WTC11 (cell line): ENCODE data around the gene TPBG. TPM values are rescaled to one million over a fixed set of nuclear protein-coding genes. Genes with fewer than 3 reads are reported as not detected.

Experiments
- ATAC-seq: fragments of 200-7000 bp; cut with Tn5 transposase; 2 replicates; pipeline ENCODE4 v1.10.0; 2021; ENCODE audit warnings: mild to moderate bottlenecking, moderate library complexity
- CTCF ChIA-PET: fragments of 300-600 bp; sonication (Branson Sonifier 250); formaldehyde crosslinking; loops from one replicate; lab custom pipeline; 2021; ENCODE audit warnings: antibody characterized with exemption; lab: Charles Lee
- POLR2A ChIA-PET: fragments of 350-600 bp; sonication (Branson Sonifier 250); formaldehyde crosslinking; loops from one replicate; lab custom pipeline; 2021; ENCODE audit warnings: antibody characterized with exemption; lab: Charles Lee
- DNase-seq: peaks from one replicate; pipeline ENCODE4 v3.0.0; 2021; ENCODE audit warnings: low spot score
- H3K27ac Mint-ChIP-seq: 2 replicates; pipeline ENCODE4 v1.8.0; 2021; ENCODE audit warnings: mixed read lengths
- H3K27me3 Mint-ChIP-seq: 2 replicates; pipeline ENCODE4 v1.8.0; 2021; ENCODE audit warnings: low read depth, mild to moderate bottlenecking, moderate library complexity, mixed read lengths
- H3K36me3 Mint-ChIP-seq: 2 replicates; pipeline ENCODE4 v1.8.0; 2021; ENCODE audit warnings: mixed read lengths
- H3K4me1 Mint-ChIP-seq: 2 replicates; pipeline ENCODE4 v1.8.0; 2022; ENCODE audit warnings: mixed read lengths
- H3K4me3 Mint-ChIP-seq: 2 replicates; pipeline ENCODE4 v1.8.0; 2021; ENCODE audit warnings: mild to moderate bottlenecking, moderate library complexity, mixed read lengths
- H3K9me3 Mint-ChIP-seq: 2 replicates; pipeline ENCODE4 v1.8.0; 2021; ENCODE audit warnings: mixed read lengths
- AR ChIP-seq: fragments of 250-450 bp; sonication (Bioruptor Pico); IDR thresholded peaks from 2 replicates; pipeline ENCODE4 v1.9.0; 2021; ENCODE audit warnings: mild to moderate bottlenecking
- ATF1 ChIP-seq: sonication (generic); formaldehyde crosslinking; IDR thresholded peaks from 2 replicates; pipeline ENCODE4 v1.8.1; 2023; ENCODE audit warnings: mild to moderate bottlenecking, moderate library complexity, missing genetic modification reagents
- ATF2 ChIP-seq: sonication (generic); formaldehyde crosslinking; IDR thresholded peaks from 2 replicates; pipeline ENCODE4 v1.8.1; 2022; ENCODE audit warnings: low read depth, missing genetic modification reagents, borderline replicate concordance
- EMX1 ChIP-seq: fragments of 250-450 bp; sonication (Bioruptor Pico); IDR thresholded peaks from 2 replicates; pipeline ENCODE4 v1.8.0; 2021; ENCODE audit warnings: mild to moderate bottlenecking
- IRF1 ChIP-seq: sonication (generic); formaldehyde crosslinking; IDR thresholded peaks from 2 replicates; pipeline ENCODE4 v1.8.0; 2023; ENCODE audit warnings: missing genetic modification reagents
- NFATC4 ChIP-seq: fragments of 250-450 bp; sonication (Bioruptor Pico); IDR thresholded peaks from 2 replicates; pipeline ENCODE4 v1.9.0; 2021; ENCODE audit warnings: mild to moderate bottlenecking
- PREB ChIP-seq: sonication (generic); formaldehyde crosslinking; IDR thresholded peaks from 2 replicates; pipeline ENCODE4 v1.8.1; 2022; ENCODE audit warnings: mild to moderate bottlenecking, missing genetic modification reagents, moderate library complexity, borderline replicate concordance
- RELA ChIP-seq: sonication (generic); formaldehyde crosslinking; IDR thresholded peaks from 2 replicates; pipeline ENCODE4 v1.8.1; 2022; ENCODE audit warnings: missing genetic modification reagents, mild to moderate bottlenecking, borderline replicate concordance
- RORB ChIP-seq: fragments of 250-450 bp; sonication (Bioruptor Pico); IDR thresholded peaks from 2 replicates; pipeline ENCODE4 v1.9.0; 2021; ENCODE audit warnings: mild to moderate bottlenecking
- TCF7 ChIP-seq: sonication (generic); formaldehyde crosslinking; IDR thresholded peaks from 2 replicates; pipeline ENCODE4 v1.8.0; 2022; ENCODE audit warnings: mild to moderate bottlenecking, low read depth, missing genetic modification reagents, moderate library complexity
- ZNF219 ChIP-seq: sonication (generic); formaldehyde crosslinking; IDR thresholded peaks from 2 replicates; pipeline ENCODE4 v1.8.0; 2023; ENCODE audit warnings: missing genetic modification reagents, mild to moderate bottlenecking, borderline replicate concordance
- ZNF317 ChIP-seq: sonication (generic); formaldehyde crosslinking; IDR thresholded peaks from 2 replicates; pipeline ENCODE4 v1.8.1; 2023; ENCODE audit warnings: low read depth, mild to moderate bottlenecking, moderate library complexity, missing genetic modification reagents, borderline replicate concordance
- ZNF423 ChIP-seq: fragments of 250-450 bp; sonication (Bioruptor Pico); IDR thresholded peaks from 2 replicates; pipeline ENCODE4 v2.1.2; 2022; ENCODE audit warnings: mild to moderate bottlenecking, moderate library complexity
- ZNF532 ChIP-seq: fragments of 250-450 bp; sonication (Bioruptor Pico); IDR thresholded peaks from 2 replicates; pipeline ENCODE4 v1.9.0; 2021; ENCODE audit warnings: mild to moderate bottlenecking, borderline replicate concordance
- ZNF671 ChIP-seq: fragments of 250-450 bp; sonication (Bioruptor Pico); IDR thresholded peaks from 2 replicates; pipeline ENCODE4 v1.8.0; 2021; ENCODE audit warnings: mild to moderate bottlenecking
- total RNA-seq: library from RNA; stranded (reverse); gene quantifications from 3 replicates; pipeline ENCODE4 v1.2.3, GENCODE V29; 2021
- TF ChIP-seq, protein P1 (sequence below): sonication (generic); formaldehyde crosslinking; IDR thresholded peaks from 2 replicates; pipeline ENCODE4 v1.8.0; 2023; ENCODE audit warnings: missing genetic modification reagents, mild to moderate bottlenecking, borderline replicate concordance
- TF ChIP-seq, protein P2 (sequence below): sonication (generic); formaldehyde crosslinking; IDR thresholded peaks from 2 replicates; pipeline ENCODE4 v1.8.0; 2022; ENCODE audit warnings: missing genetic modification reagents
- TF ChIP-seq, protein P3 (sequence below): sonication (generic); formaldehyde crosslinking; IDR thresholded peaks from 2 replicates; pipeline ENCODE4 v1.8.1; 2022; ENCODE audit warnings: mild to moderate bottlenecking, moderate library complexity, missing genetic modification reagents

TPBG gene
- total RNA-seq, 1 experiment from 2014 or later, result 35.3 TPM

DNA sequence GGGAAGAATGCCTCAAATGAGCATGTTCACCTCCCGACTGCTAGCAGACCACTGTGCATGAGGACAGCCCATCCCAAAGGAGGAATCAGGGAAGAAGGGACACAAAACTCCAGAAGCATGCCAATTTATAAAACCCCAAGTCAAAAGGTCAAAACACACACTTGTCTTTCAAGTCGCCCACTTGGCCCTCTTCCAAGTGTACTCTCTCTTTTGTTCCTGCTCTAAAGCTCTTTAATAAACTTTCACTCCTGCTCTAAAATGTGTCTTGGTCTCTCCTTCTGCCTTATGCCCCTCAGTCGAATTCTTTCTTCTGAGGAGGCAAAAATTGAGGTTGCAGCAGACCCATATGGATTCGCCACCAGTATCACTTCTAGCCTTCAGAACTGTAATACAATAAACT is 33.9 kb upstream of the TPBG start:
- TF ChIP-seq ZNF317 (no peak), PREB (CRISPR knock-in tag) (no peak), TCF7 (no peak), AR (CRISPR knock-in tag) (no peak), ATF2 (CRISPR knock-in tag) (no peak), ZNF423 (CRISPR knock-in tag) (no peak), NFATC4 (CRISPR knock-in tag) (no peak), IRF1 (CRISPR knock-in tag) (no peak), RORB (CRISPR knock-in tag) (no peak), ZNF671 (CRISPR knock-in tag) (no peak), RELA (CRISPR knock-in tag) (no peak), EMX1 (no peak), ATF1 (CRISPR knock-in tag) (no peak), ZNF532 (CRISPR knock-in tag) (no peak), ZNF219 (CRISPR knock-in tag) (no peak)
- TF ChIP-seq, protein P1, sequence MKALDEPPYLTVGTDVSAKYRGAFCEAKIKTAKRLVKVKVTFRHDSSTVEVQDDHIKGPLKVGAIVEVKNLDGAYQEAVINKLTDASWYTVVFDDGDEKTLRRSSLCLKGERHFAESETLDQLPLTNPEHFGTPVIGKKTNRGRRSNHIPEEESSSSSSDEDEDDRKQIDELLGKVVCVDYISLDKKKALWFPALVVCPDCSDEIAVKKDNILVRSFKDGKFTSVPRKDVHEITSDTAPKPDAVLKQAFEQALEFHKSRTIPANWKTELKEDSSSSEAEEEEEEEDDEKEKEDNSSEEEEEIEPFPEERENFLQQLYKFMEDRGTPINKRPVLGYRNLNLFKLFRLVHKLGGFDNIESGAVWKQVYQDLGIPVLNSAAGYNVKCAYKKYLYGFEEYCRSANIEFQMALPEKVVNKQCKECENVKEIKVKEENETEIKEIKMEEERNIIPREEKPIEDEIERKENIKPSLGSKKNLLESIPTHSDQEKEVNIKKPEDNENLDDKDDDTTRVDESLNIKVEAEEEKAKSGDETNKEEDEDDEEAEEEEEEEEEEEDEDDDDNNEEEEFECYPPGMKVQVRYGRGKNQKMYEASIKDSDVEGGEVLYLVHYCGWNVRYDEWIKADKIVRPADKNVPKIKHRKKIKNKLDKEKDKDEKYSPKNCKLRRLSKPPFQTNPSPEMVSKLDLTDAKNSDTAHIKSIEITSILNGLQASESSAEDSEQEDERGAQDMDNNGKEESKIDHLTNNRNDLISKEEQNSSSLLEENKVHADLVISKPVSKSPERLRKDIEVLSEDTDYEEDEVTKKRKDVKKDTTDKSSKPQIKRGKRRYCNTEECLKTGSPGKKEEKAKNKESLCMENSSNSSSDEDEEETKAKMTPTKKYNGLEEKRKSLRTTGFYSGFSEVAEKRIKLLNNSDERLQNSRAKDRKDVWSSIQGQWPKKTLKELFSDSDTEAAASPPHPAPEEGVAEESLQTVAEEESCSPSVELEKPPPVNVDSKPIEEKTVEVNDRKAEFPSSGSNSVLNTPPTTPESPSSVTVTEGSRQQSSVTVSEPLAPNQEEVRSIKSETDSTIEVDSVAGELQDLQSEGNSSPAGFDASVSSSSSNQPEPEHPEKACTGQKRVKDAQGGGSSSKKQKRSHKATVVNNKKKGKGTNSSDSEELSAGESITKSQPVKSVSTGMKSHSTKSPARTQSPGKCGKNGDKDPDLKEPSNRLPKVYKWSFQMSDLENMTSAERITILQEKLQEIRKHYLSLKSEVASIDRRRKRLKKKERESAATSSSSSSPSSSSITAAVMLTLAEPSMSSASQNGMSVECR (CRISPR knock-in tag), result no peak
- TF ChIP-seq, protein P2, sequence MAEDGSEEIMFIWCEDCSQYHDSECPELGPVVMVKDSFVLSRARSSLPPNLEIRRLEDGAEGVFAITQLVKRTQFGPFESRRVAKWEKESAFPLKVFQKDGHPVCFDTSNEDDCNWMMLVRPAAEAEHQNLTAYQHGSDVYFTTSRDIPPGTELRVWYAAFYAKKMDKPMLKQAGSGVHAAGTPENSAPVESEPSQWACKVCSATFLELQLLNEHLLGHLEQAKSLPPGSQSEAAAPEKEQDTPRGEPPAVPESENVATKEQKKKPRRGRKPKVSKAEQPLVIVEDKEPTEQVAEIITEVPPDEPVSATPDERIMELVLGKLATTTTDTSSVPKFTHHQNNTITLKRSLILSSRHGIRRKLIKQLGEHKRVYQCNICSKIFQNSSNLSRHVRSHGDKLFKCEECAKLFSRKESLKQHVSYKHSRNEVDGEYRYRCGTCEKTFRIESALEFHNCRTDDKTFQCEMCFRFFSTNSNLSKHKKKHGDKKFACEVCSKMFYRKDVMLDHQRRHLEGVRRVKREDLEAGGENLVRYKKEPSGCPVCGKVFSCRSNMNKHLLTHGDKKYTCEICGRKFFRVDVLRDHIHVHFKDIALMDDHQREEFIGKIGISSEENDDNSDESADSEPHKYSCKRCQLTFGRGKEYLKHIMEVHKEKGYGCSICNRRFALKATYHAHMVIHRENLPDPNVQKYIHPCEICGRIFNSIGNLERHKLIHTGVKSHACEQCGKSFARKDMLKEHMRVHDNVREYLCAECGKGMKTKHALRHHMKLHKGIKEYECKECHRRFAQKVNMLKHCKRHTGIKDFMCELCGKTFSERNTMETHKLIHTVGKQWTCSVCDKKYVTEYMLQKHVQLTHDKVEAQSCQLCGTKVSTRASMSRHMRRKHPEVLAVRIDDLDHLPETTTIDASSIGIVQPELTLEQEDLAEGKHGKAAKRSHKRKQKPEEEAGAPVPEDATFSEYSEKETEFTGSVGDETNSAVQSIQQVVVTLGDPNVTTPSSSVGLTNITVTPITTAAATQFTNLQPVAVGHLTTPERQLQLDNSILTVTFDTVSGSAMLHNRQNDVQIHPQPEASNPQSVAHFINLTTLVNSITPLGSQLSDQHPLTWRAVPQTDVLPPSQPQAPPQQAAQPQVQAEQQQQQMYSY (CRISPR knock-in tag), result no peak
- TF ChIP-seq, protein P3, sequence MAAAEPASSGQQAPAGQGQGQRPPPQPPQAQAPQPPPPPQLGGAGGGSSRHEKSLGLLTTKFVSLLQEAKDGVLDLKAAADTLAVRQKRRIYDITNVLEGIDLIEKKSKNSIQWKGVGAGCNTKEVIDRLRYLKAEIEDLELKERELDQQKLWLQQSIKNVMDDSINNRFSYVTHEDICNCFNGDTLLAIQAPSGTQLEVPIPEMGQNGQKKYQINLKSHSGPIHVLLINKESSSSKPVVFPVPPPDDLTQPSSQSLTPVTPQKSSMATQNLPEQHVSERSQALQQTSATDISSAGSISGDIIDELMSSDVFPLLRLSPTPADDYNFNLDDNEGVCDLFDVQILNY (CRISPR knock-in tag), result no peak
- TF ChIP-seq, all 79 proteins: peak for 0
- no peak for ATAC-seq
- CTCF ChIA-PET, result no interaction called here
- no peaks in the 10 kb centered on the region for H3K36me3 Mint-ChIP-seq
- 0 out of 2 replicates have a peak, but pooled peaks cover 3% of the 10 kb centered on the region for H3K9me3 Mint-ChIP-seq
- no peak for DNase-seq
- H3K27me3 Mint-ChIP-seq, result no peaks in the 10 kb centered on the region
- POLR2A ChIA-PET, result no interaction called here
- peaks cover 11% of the 10 kb centered on the region for H3K4me1 Mint-ChIP-seq
- H3K4me3 Mint-ChIP-seq, result no peak overlapping the region
- H3K27ac Mint-ChIP-seq, result no peak overlapping the region
